ENCODE data around the gene SNX15. TPM values are rescaled to one million over a fixed set of nuclear protein-coding genes. Genes with fewer than 3 reads are reported as not detected.

Gene SNX15
- total RNA-seq, 1 donor from 2014 or later, result 16.5 TPM

DNA sequence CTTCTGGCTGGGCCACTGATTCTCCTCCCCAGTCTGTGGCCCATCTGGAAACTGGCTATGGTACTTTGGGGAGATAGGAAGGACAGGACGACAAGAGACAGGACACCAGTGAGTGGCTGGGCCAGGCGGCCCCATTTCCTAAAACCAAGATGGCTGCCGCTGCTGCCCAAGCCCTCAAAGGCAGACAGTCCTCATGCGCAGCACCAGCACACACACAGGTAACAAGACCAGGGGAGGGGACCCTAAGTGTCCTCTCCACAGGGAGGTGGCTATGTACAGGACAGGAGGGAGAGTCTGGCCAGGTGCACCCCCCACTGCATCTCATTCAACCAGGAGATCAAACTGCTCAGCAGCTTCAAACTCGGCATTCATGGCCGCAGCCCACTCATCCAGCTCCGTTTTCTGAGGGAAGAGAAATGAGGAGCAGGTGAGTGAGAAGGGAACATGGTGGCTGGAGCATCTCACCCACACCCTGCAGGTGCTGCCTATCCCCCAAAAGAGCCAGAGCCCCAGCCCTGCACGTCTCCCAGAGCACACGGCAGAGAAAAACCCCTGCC lies 51.6 kb downstream of the SNX15 start:
- H3K4me3 ChIP-seq (ENCODE audit: low read depth, low read length), result no peak overlapping the region
- no peak for DNase-seq (ENCODE audit: low read depth)
- TF ChIP-seq, protein P1, sequence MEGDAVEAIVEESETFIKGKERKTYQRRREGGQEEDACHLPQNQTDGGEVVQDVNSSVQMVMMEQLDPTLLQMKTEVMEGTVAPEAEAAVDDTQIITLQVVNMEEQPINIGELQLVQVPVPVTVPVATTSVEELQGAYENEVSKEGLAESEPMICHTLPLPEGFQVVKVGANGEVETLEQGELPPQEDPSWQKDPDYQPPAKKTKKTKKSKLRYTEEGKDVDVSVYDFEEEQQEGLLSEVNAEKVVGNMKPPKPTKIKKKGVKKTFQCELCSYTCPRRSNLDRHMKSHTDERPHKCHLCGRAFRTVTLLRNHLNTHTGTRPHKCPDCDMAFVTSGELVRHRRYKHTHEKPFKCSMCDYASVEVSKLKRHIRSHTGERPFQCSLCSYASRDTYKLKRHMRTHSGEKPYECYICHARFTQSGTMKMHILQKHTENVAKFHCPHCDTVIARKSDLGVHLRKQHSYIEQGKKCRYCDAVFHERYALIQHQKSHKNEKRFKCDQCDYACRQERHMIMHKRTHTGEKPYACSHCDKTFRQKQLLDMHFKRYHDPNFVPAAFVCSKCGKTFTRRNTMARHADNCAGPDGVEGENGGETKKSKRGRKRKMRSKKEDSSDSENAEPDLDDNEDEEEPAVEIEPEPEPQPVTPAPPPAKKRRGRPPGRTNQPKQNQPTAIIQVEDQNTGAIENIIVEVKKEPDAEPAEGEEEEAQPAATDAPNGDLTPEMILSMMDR (conservative IDR thresholded peaks at IDR 0.05; ENCODE audit: low read depth, low read length), result no peak

DNA sequence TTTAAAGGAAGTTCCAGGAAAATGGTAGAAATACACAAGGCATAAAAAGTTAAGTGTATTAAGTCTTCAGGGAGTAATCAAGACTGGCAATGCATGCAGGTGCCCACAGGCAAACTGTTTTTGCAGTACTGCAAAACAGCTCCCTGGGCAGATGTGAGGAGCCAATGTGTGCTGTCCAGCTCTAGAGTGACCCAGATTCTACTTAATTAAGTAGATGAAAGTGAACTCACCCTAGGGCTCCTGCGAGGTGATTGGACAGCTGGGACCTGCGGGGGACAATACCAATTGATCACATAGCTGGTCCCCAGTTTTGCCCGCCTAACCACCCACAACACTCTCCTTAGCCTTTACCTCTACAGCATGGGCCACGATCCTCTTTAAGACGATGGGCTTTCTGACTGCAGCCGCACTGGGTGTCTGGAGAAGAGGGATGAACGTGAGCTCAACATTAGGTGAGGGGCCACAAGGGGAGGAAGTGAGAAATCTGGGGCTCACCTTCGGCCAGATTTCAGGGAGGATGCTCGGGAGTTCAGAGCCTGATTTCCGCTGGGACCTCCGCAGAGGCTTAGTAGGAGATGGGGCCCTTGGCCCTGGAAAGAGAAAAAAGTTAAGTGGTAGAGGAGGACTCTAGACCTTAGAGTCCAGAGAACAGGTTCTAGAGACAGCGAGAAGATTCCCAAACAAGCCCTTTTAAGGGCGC lies 56.0 kb downstream of the SNX15 start:
- TF ChIP-seq, protein P1 (conservative IDR thresholded peaks at IDR 0.05; ENCODE audit: low read depth, low read length), result no peak
- H3K4me3 ChIP-seq (ENCODE audit: low read depth, low read length), result peak overlapping the region; percentile 81
- DNase-seq (ENCODE audit: low read depth), result no peak

DNA sequence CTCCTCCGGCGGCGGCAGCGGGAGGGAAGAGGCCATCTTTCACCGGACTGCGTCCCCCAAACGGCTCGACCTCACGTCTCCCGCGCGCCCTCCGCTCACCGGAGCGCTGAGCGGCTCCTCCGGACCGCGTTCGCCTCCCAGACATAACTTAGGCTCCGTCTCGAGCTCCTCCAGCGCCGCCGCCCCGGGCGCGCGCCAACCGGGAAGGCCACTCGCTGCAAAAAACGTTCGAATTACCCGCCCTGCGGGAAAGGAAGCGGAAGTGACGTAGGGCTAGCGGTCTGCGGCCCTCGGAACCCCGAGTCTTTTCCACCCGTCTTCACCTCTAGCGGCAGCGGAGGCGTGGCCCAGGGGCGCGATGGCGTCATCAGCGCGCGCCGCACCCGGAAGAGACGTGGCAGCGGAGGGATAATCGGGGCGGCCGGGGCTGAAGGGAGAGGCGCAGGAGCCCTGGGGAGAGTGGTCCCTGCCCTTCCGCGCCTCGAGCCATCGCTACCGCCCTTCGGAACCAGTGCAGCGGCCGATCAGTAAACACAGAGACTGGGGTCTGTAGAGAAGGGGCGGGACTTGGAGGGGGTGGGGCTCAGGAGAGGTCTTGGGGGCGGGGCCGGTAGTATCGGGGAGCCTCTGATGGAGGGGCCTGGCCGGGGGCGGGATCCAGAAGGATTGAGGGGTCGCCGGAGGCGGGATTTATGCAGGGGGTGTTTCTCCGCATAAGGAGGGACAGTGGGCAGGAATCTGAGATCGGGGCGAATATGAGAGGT lies 56.8 kb downstream of the SNX15 start, which contains the start of the genes CDCA5 and ZFPL1:
TSS of gene CDCA5 (minus strand) at position 207 of the 764 bp plus-strand sequence. CDS start at position 145, 62 bp downstream.
TSS of gene ZFPL1 (plus strand) at position 389 of the 764 bp plus-strand sequence. CDS start 477 bp downstream, outside the sequence.
- TF ChIP-seq, protein P1 (conservative IDR thresholded peaks at IDR 0.05; ENCODE audit: low read depth, low read length), result no peak
- DNase-seq (ENCODE audit: low read depth), result peak; percentile 54
- H3K4me3 ChIP-seq (ENCODE audit: low read depth, low read length), result peak within 1 kb of the TSS; percentile 81

DNA sequence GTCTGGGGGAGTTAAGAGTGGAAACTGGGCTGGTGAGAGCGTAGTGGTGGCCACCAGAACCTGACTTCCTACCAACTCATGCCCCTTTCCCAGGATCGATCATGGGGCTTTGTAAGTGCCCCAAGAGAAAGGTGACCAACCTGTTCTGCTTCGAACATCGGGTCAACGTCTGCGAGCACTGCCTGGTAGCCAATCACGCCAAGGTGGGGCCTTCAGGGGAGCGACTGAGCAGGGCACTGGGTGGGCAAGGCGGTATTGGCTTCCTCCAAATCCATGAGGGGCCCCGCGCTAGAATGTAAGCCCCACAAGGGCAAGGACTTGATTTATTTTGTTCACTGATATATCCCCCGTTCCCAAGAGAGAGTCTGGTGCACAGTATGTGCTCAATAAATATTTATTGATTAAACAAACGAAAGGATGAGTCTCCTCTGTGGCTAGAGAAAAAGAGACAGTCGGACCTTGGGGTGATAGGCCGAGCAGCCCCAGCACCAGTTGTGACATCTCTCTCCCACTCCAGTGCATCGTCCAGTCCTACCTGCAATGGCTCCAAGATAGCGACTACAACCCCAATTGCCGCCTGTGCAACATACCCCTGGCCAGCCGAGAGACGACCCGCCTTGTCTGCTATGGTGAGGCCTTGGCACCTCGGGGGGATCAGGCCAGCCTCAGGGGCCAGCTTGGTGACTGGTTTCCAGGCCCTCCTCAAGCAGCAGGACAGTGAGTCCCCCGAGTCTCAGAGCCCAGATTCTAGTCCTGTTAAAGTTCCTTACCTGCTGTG lies 57.5 kb downstream of the SNX15 start:
- no peak for DNase-seq (ENCODE audit: low read depth)
- TF ChIP-seq, protein P1 (conservative IDR thresholded peaks at IDR 0.05; ENCODE audit: low read depth, low read length), result no peak
- peak overlapping the region; percentile 81 for H3K4me3 ChIP-seq (ENCODE audit: low read depth, low read length)

DNA sequence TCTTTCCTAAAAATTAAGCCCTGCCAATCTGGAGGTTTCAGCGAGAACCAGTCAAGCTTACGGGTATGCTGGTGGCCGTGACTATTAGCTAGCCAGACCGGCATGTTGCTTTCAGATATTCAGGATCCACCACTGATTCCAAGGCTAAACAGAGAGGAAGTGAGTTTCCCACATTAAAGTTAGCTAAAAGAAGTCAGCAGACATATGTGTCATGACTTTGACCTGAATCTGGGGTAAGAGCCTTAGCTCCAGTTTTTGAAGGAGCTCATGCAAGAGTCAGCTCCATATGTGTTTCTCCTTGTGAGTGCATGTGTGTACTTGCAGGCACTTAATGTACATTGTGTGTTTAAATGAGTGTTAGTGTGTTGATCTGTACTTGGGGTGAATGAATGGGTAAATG lies 58.2 kb downstream of the SNX15 start:
- TF ChIP-seq, protein P1 (conservative IDR thresholded peaks at IDR 0.05; ENCODE audit: low read depth, low read length), result no peak
- no peak for DNase-seq (ENCODE audit: low read depth)
- H3K4me3 ChIP-seq (ENCODE audit: low read depth, low read length), result no peak overlapping the region

DNA sequence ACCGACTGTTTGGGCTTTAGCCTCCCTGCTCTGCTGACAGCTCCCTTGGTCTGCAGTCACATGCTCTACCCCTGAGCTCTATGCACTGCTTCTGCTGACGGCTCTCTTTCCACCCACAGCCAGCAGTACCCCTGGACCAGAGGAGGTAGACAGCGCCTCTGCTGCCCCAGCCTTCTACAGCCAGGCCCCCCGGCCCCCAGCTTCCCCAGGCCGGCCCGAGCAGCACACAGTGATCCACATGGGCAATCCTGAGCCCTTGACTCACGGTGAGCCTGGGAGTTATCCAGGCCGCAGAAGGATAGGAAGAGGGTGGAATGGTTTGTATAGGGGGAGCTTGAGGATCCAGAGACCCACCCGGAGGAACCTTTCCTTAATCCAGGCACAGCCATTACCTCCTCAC lies 59.6 kb downstream of the SNX15 start:
- DNase-seq (ENCODE audit: low read depth), result no peak
- TF ChIP-seq, protein P1 (conservative IDR thresholded peaks at IDR 0.05; ENCODE audit: low read depth, low read length), result no peak
- no peak overlapping the region for H3K4me3 ChIP-seq (ENCODE audit: low read depth, low read length)

Measured in epithelial cell of proximal tubule (primary cell).